Hematopoietic multipotent progenitor cell treated with erythropoietin and hydrocortisone succinate and interleukin-3 and kit ligand, for 15 days (in vitro differentiated cells): ENCODE results near the gene RGS3.
"Not testable (repeated sequence)": the region's sequence is repeated elsewhere in the genome, so short reads cannot be mapped to it uniquely, and the experiment has no call there.

ENCODE experiments used
- DNase-seq: peaks from one replicate; pipeline ENCODE4 v3.0.0-alpha.2; 2015; ENCODE audit warnings: low spot score

The RGS3 gene

DNA sequence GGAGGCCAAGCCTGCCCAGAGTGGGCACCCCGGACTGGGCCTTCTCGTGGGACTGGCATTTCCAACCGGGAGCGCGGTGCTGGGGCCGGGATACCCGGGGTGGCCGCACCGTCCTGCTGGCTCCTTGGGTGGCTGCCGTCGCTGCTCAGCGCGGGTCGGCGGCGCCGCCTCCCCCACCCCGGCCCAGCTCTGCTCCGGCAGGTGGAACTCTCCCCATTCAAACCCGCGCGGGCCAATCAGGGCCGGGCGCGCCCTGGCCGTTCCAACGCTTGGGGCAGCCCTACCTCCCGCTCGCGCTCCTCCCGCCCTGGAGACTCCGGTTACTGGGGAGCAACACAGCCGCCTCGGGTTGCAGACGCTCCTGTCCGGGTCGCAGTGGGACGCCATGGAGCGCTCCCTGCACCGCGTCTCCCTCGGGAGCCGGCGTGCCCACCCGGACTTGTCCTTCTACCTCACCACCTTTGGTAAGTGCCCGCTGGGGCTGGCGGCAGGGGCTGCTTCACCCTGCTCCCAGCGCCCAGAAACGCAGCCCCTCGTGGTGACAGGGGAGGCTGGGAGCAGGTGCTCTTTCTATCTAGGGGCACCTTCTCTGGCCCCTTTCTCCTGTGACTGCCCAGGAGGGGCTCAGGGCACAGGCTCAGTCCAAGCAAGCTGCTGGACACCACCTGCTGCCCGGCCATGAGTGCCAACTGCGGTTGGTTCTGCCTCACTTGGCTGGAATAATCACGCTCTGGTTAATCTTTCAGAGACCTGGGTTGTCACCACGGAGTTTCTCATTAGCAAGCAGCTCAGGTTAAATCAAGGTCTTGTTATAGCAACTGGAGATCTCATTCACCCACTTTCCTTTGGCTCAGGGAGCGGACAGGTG is at the start of gene RGS3:
Gene RGS3 (plus strand): TSS at position 310 of the 868 bp plus-strand sequence. CDS start 76 bp downstream, at position 386.
- DNase-seq: no peak

DNA sequence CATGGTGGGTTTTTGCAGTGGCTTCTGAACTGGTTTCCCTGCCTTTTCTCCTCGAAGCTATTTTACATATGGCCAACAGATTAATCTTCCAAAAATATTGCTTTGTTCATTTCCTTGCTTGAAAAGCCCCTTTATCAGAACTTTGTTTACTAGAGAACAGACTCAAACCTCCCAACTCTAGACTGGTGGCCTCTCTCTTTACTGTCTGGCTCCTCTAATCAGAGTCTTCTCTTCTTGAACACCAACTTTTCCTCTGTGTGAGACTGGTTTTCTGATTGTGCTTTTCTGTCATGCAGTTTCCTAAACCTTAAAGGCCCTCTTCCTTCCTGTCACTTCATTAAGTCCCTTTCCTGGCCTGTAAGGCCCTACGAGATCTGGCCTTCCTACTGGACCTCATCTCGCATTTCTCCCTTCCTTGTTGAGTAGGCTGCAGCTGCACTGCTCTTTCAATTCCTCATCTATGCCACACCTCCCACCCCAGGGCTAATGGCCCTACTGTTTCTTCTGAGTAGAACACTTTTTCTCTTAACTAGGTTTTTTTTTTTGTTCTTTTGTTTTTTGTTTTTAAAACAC is 47.3 kb upstream of the RGS3 start:
- no peak for DNase-seq

DNA sequence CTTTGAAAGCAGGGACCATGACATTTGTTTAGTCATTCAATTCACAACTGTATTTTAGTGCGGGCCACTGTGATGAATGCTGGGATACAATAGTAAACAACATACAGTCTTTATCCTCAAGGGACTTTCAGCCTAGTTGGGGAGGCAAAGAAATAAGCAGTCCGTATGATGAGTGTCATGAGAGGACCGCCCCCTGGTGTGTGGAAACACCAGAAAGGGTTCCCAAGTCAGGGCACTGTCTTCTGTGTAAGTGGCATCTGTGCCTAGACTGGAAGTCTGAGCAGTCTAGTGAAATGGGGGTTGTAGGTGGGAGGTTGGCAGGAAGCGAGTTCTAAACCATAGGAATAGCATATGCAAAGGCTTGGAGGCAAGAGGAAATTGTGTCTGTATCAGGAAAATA is 46.2 kb upstream of the RGS3 start:
- DNase-seq: peak; percentile 40

DNA sequence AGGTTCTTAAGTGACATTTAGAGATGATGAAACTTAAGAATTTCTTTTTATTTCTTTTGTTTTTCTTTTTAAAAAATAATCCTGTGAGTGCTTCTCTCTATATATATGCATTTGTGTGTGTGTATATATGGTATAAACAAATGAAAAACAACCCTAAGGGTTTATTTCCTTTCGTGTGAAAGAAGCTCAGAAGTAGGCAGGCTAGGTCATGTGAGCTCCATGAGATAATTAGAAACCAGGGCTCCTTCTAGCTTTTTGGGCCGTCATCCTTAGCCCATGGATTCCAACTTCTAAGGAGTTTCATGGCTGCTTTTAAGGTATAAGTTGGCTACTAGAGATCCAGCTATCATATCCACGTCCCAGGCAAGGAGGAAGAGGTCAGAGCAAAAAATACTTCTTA is 41.8 kb upstream of the RGS3 start:
- DNase-seq: no peak

DNA sequence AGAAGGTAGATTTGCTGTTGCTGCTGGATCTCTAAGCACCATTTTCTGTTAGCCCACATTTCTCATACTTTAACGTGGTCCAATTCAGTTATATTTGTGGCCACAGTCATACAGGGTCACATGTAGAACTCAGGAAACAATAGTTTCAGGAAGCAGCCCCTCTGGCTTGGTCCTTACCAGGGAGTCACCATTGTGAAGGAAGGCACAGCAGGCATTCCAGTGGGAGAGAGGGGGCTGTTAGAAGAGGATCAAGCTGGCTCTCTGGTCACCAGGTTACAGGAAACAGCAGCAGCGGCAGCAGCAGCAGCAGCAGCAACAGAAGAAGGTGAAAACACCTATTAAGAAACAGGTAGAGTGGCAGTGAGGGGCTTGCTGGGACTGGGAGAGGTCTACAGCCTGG is 38.5 kb upstream of the RGS3 start:
- DNase-seq: no peak

DNA sequence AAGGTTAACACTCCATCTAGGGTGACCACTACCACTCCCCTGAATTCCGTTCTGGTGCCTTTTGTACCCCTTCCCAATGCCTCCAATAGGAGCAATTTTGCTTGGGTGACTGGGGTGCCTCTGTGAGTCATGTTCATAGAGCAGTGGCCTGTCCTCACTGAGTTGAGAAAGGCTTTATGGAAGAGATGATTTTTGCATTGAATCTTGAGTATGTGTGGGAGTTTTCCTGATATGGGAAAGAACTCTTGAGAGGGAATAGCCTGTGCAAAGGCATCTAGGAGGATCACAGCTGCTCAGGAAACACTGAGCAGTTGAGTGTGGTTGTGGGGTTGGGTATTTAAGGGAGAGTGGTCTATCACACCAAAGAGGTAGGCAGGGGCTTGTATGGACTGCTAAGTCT is 36.8 kb upstream of the RGS3 start:
- no peak for DNase-seq

DNA sequence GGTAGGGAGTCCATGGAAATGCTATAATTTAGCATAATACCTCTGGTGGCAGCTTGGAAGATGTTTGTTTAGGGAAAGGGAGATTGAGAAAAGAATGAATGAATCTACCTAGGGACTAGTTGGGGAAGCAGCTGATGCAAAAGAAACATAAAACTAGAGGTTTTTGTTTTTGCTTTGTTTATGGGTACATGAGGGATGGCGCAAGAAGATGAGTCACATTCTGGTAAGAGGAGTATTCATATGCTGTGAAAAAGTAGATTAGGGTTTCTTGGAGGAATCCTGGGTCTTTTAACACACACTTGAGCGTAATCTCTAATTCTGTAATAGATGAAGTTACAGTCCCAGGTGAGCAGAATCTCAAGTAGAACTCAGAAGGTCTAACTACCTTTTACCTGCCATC is 35.9 kb upstream of the RGS3 start:
- no peak for DNase-seq

DNA sequence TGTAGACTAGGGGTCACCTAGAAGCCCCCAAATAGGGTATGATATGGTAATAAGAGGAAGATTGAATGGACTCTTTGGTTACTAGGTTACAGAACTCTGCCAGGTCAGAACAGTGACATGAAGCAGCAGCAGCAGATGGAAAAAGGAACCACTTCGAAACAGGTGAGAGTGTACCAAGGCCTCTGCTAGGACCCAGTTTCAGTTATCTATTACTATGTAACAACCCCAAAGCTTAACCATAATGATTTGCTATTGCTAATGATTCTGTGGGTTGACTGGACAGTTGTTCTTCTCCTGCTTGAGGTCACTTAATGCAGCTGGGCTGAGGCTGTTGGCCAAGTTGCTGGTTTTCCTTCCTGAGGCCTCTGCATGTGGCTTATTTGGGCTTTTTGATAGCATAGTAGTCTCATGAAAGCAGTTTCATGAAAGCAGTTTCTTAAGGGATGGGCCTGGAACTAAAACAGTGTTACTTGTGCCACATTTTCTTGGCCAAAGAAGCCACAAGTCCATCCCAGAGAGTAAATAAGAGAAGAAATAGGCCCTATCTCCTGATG is 35.4 kb upstream of the RGS3 start:
- no peak for DNase-seq

DNA sequence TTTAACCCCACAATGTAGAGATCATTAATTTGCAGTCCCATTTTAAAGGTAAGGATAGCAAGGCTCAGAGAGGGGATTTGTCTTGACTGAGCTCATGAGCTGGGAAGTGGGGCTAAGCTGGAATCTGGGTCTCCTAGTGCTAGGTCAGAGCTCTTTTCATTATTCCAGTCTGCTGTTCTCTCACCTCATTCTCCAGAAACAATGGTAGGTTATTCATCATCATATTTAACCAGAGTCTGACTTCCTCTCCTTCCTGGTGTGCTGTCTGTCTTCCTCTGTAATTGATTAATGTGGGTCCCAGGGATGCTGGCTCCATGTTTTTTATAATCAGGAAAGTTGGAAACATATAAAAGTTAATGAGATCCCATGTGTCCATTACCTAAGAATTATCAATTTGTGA is 32.3 kb upstream of the RGS3 start:
- no peak for DNase-seq

DNA sequence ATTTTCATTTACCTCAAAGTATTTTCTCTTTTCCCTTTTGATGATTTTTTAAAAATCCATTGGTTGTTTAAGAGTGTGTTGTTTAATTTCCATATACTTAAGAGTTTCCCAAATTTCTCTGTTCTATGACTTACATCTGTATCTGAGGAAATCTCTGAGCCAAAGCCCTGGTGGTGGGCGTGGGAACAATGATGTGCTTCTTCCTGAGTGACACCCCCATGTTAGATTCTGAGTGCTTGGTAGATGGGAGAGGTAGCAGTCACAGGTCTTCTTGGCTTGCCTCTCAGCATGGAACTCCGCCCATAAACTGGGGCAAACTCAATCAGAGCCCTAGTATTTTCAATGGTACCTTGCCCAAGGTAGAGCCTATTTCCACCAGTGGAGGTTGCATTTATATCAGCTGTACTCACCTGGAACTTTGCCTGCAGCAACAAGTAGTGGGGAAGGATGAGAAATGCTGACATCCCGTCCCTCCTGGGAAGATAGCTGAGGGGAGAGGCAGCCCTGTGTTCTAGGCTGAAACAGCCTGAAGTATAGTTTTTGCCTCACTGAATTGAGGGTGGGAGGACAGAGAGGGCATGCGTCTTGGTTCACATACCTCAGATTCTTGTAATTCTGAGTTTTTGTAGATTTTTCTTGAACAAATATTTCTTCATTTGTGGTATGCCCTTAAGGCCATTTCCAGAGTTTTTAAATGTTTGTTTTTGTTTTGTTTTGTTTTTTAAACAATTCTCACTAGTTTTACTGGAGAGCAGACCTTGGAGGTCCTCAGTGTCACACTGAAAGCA is 26.6 kb upstream of the RGS3 start:
- no peak for DNase-seq

DNA sequence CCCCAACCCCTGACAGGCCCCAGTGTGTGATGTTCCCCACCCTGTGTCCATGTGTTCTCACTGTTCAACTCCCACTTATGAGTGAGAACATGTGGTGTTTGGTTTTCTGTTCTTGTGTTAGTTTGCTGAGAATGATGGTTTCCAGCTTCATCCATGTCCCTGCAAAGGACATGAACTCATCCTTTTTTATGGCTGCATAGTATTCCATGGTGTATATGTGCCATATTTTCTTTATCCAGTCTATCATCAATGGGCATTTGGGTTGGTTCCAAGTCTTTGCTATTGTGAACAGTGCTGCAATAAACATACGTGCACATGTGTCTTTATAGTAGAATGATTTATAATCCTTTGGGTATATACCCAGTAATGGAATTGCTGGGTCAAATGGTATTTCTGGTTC is 25.8 kb upstream of the RGS3 start:
- not testable (repeated sequence) for DNase-seq

DNA sequence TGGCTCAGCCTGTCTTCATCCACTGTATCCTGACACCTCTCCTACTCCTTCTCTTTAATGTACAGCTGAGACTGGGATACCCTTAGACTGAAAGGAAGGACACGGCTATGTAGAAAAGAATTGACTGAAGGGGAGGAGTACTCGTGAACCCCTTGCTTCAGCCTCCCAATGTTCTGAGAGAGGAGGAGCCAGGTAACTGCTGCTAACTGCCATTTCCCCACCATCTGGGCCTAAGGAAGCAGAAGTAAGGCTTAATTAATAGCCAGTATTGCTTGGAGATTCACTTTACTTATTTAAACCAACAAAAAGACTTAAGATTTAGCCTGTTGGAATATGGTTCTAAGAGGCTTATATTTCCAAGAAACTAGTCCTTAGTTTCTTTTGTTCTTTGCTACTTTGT is 18.8 kb upstream of the RGS3 start:
- no peak for DNase-seq

DNA sequence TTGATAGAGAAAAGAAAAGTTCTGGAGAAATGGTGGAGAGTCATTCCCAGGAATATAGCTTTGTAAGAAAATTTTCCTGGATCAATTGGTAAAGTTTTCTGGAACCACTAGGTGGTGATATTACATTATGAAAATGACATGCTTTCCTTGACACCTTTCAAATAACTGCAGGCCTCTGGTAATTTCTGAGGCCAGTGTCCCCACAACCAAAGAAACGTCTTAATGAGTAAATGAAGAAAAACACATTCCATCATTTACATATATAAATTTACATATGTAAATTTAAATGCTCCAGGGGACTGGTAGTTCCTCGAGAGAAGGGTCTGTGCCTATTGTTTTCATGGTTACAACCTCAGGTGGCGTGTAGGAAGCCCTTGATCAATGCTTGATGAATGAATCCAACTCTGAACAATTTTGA is 17.2 kb upstream of the RGS3 start:
- peak; percentile 76 for DNase-seq

DNA sequence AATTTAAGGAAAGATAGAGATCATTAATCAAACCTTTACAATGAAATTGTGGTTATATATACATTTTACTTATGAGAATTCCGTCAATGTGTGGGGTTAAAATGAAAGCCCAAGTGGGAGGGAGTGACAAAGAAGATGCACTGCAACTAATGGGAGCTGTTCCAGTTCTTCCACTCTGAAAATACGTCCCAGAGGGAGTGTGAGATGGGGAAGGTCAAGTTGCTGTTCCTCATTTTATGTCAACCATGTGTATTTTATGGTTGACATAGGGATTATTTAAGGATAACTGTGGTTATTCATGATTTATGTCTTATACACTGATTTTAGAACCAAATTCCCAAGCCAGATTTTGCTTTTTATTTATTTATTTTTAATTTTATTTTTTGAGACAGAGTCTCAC is 14.2 kb upstream of the RGS3 start:
- DNase-seq: no peak

DNA sequence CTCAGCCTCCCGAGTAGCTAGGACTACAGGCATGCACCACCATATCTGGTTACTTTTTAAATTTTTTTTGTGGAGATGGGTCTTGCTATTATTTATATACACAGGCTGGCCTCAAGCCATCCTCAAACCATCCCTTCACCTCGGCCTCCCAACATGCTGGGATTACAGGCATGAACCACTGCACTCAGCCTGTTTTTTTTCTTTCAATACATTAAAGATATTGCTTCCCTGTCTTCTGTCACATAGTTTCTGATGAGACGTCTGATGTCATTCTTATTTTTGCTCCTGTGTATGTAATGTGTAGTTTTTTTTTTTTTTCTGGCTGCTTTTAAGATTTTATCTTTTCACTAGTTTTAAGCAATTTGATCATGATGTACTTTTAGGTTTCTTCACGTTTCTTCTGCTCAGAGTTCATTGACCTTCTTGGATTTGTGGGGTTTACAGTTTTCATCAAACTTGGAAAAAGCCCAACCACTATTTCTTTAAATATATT is 11.4 kb upstream of the RGS3 start:
- DNase-seq: no peak

DNA sequence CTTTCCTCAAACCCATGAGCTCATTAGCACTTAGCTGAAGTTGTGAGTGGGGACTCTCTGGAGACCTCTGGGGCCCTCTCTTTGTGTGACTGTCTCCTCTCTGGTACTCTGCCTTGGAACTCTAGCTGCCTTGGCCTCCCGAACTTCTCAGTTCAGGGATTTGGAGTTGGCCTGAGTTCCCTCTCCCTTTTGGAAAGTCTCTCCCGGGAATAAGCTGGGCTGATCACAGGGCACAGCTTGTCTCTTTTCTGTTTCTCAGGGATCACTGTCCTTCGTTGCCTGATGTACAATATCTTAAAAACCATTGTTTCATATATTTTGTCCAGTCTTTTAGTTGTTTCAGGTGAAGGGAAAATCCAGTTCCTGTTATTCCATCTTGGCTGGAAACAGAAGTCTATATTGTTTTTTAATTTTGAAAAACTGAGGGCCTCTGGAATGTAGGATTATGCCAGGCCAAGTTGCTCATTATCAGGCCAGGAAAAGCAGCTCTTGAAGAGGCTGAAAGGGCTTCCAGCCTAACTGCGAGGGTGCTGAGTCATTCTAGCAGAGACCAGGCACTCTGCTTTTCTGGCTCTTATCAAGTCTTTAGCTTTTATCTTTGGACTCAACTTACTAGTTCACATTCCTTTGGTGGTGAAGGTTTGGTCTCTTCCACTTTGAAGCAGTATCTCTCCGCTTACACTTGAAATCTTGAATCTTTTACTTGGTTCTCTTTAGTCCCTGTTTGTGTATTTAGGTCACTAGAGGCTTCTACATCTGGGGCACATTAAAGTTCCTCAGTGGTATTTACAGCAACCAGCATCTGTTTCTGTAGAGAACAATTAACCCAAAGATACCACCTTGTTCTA is 8.4 kb upstream of the RGS3 start:
- peak; percentile 90 for DNase-seq

DNA sequence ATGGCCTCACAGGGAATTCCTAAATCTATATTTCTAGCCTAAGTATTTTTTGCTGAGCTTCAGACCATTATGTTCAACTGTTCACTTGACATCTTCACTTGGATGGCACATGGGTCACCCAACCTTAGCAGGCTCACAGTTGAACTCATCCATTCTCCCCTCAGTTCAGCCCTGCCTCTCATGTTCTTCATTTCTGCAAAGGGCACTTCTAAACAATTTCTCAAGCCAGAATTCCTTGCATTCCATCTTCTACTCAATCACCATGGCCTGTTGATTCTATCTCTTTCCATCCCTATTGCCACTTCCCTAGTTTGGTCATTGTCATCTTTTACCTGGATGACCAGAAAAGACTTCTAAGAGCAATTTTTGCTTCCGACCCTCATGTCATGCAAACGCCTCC is 7.3 kb upstream of the RGS3 start:
- DNase-seq: no peak

DNA sequence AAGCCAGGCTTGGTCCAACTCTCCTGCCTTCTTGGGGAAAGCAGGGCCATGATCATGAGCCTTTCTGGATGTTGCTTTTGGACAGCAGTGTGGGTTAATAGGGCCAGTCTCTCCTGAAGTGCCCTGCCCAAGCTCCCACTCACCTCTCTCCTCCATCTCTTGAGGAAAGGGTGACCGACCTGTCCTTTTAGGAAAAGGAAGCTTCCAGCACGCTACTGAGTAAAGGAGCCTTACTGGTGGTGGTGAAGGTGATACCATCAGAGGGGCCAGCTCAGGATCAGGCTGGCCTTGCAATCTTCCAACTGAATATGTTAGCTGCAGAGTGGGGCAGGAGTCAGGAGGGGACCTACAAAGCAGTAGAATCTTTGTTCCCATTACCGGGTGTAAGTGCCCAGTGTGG is 2.2 kb upstream of the RGS3 start:
- DNase-seq: no peak

DNA sequence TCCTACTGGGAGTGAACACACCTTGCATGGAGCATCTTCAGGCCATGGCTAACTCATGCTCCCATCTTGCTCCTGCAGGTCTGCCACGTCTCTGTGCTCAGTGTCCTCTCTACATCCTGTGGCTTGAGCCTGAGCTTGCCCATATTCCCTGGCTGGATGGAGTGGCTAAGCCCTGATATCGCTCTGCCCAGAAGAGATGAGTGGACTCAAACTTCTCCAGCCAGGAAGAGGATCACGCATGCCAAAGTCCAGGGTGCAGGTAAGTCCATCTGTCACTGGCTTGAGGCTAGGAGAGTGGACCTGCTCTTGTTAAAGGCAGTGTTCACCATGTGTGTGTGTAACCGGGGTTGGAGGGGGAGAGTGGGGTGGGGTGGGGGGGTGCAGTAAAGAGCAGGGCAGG is 1.6 kb upstream of the RGS3 start:
- DNase-seq: no peak

DNA sequence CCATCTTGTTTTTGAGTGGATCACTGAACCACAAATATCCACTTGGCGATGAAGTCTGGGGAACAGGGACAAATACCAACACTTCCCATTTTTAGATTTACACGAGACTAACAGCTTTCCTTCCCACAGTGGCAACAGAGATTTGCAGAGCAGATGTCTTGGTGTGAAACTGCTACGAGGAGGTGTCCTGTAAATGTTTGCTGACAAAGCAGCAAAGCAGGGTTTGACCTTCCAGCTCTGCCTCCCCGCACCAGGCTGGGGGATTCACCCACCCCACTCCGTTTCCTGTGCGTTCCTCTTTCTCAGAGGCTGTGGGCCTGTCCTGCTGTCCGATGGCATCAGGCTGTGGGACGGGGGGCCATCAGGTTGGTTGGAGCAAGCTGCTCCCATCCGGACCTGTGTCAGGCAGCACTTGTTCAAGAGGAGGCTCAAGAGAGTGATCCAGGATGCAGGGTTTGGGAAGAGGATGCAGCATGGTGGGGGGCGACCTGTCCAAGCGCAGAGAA is 693 bp upstream of the RGS3 start:
- no peak for DNase-seq

DNA sequence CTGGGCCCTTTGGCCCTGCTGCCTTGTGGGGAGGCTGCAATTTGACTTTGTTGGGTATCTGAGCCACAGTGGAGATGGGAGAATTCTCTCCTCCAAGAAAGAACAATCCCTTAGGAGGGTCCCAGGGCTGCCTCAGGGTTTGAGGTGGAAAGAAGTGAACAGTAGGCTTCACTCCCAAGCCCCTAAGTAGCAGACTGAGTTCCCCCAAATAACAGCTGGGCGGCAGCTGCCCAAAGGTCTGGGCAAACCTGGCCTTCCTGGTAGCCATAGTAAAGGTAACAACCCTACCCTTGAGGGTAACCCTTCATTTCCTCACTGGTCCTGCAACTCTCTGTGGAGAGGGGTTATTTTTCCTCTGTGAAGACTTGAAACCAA is 746 bp downstream of the RGS3 start:
- no peak for DNase-seq
